Nephron progenitor cell (in vitro differentiated cells): ENCODE results near the gene RHD.
"Not testable (repeated sequence)": the region's sequence is repeated elsewhere in the genome, so short reads cannot be mapped to it uniquely, and the experiment has no call there.

Experiments used
- DNase-seq: peaks from one replicate; pipeline ENCODE4 v3.0.0; 2021
- H3K27ac Mint-ChIP-seq: 2 replicates; pipeline ENCODE4 v1.8.0; 2021; ENCODE audit warnings: mild to moderate bottlenecking, moderate library complexity, mixed read lengths
- H3K27me3 Mint-ChIP-seq: 2 replicates; pipeline ENCODE4 v1.8.0; 2021; ENCODE audit warnings: mild to moderate bottlenecking, low read depth, mixed read lengths; ENCODE audit not compliant: poor library complexity
- H3K36me3 Mint-ChIP-seq: 2 replicates; pipeline ENCODE4 v1.8.0; 2021; ENCODE audit warnings: low read depth, mixed read lengths
- H3K4me1 Mint-ChIP-seq: 2 replicates; pipeline ENCODE4 v1.8.0; 2021; ENCODE audit warnings: mixed read lengths
- H3K4me3 Mint-ChIP-seq: 2 replicates; pipeline ENCODE4 v1.8.0; 2021; ENCODE audit warnings: mild to moderate bottlenecking, moderate library complexity, mixed read lengths
- H3K9me3 Mint-ChIP-seq: 2 replicates; pipeline ENCODE4 v1.8.0; 2021; ENCODE audit warnings: mild to moderate bottlenecking, moderate library complexity, mixed read lengths
- CTCF ChIP-seq: fragments of 200-600 bp; sonication (generic); IDR thresholded peaks from 2 replicates; pipeline ENCODE4 v1.5.0; 2021; ENCODE audit warnings: antibody characterized with exemption

RHD gene

GRCh38 chr1:25256578-25256965, 15.7 kb upstream of the RHD start:
- no peaks in the 10 kb centered on the region for H3K36me3 Mint-ChIP-seq
- no peak overlapping the region for H3K27ac Mint-ChIP-seq
- no peak for TF ChIP-seq CTCF
- H3K4me1 Mint-ChIP-seq: peaks cover 20% of the 10 kb centered on the region
- peaks cover 7% of the 10 kb centered on the region for H3K27me3 Mint-ChIP-seq
- no peak for DNase-seq
- H3K4me3 Mint-ChIP-seq: no peak overlapping the region
- H3K9me3 Mint-ChIP-seq: no peaks in the 10 kb centered on the region

- Mint-ChIP-seq H3K4me1 (peaks cover 20% of the 10 kb centered on the region), H3K36me3 (peaks cover 3% of the 10 kb centered on the region), H3K4me3 (no peak overlapping the region), H3K27ac (no peak overlapping the region), H3K27me3 (peaks cover 3% of the 10 kb centered on the region), H3K9me3 (no peaks in the 10 kb centered on the region)
- no peak for DNase-seq
- no peak for TF ChIP-seq CTCF
Observed at GRCh38 chr1:25257196-25257595, 15.1 kb upstream of the RHD start.

- not testable (repeated sequence) for H3K9me3 Mint-ChIP-seq, H3K27ac Mint-ChIP-seq, DNase-seq, H3K4me3 Mint-ChIP-seq, H3K27me3 Mint-ChIP-seq
- Mint-ChIP-seq H3K4me1 (peaks cover 20% of the 10 kb centered on the region), H3K36me3 (peaks cover 15% of the 10 kb centered on the region)
Observed at GRCh38 chr1:25259813-25260212, 12.5 kb upstream of the RHD start.

GRCh38 chr1:25260336-25260735, 12.0 kb upstream of the RHD start:
- not testable (repeated sequence) for H3K27me3 Mint-ChIP-seq, H3K27ac Mint-ChIP-seq, H3K4me3 Mint-ChIP-seq, H3K9me3 Mint-ChIP-seq, DNase-seq
- Mint-ChIP-seq H3K36me3 (peaks cover 15% of the 10 kb centered on the region), H3K4me1 (peaks cover 20% of the 10 kb centered on the region)

- H3K27me3 Mint-ChIP-seq: peaks cover 30% of the 10 kb centered on the region
- DNase-seq: peak; percentile 27
- peak overlapping the region; percentile 91 for H3K4me3 Mint-ChIP-seq
- H3K9me3 Mint-ChIP-seq, H3K27ac Mint-ChIP-seq, H3K4me1 Mint-ChIP-seq: not testable (repeated sequence)
- H3K36me3 Mint-ChIP-seq: peaks cover 15% of the 10 kb centered on the region
Observed at GRCh38 chr1:25266554-25267287, 5.6 kb upstream of the RHD start.

- H3K4me1 Mint-ChIP-seq, H3K27ac Mint-ChIP-seq, H3K9me3 Mint-ChIP-seq, H3K36me3 Mint-ChIP-seq: not testable (repeated sequence)
- DNase-seq: peak; percentile 78
- peaks cover 26% of the 10 kb centered on the region for H3K27me3 Mint-ChIP-seq
- peak overlapping the region; percentile 74 for H3K4me3 Mint-ChIP-seq
Observed at GRCh38 chr1:25267288-25268142, 4.8 kb upstream of the RHD start.

GRCh38 chr1:25268143-25268760, 4.1 kb upstream of the RHD start:
- H3K27ac Mint-ChIP-seq, H3K9me3 Mint-ChIP-seq, H3K4me1 Mint-ChIP-seq, DNase-seq, H3K36me3 Mint-ChIP-seq: not testable (repeated sequence)
- Mint-ChIP-seq H3K4me3 (peak overlapping the region; percentile 74), H3K27me3 (peaks cover 26% of the 10 kb centered on the region)

GRCh38 chr1:25275648-25276047, 3.3 kb downstream of the RHD start:
- not testable (repeated sequence) for H3K4me1 Mint-ChIP-seq, H3K36me3 Mint-ChIP-seq, DNase-seq, H3K27me3 Mint-ChIP-seq, H3K27ac Mint-ChIP-seq, H3K4me3 Mint-ChIP-seq, H3K9me3 Mint-ChIP-seq

- H3K9me3 Mint-ChIP-seq, H3K27me3 Mint-ChIP-seq, DNase-seq, H3K27ac Mint-ChIP-seq, H3K36me3 Mint-ChIP-seq, H3K4me3 Mint-ChIP-seq, H3K4me1 Mint-ChIP-seq: not testable (repeated sequence)
Observed at GRCh38 chr1:25277295-25277694, 5.0 kb downstream of the RHD start.

- not testable (repeated sequence) for H3K4me3 Mint-ChIP-seq, H3K27ac Mint-ChIP-seq, H3K4me1 Mint-ChIP-seq, DNase-seq, H3K27me3 Mint-ChIP-seq, H3K9me3 Mint-ChIP-seq, H3K36me3 Mint-ChIP-seq
Observed at GRCh38 chr1:25278358-25278757, 6.0 kb downstream of the RHD start.

- not testable (repeated sequence) for H3K9me3 Mint-ChIP-seq, H3K27me3 Mint-ChIP-seq, H3K27ac Mint-ChIP-seq, H3K36me3 Mint-ChIP-seq, H3K4me1 Mint-ChIP-seq, DNase-seq, H3K4me3 Mint-ChIP-seq
Observed at GRCh38 chr1:25278790-25279189, 6.5 kb downstream of the RHD start.

- not testable (repeated sequence) for H3K27me3 Mint-ChIP-seq, H3K9me3 Mint-ChIP-seq, H3K36me3 Mint-ChIP-seq, H3K4me1 Mint-ChIP-seq, H3K4me3 Mint-ChIP-seq, DNase-seq, H3K27ac Mint-ChIP-seq
Observed at GRCh38 chr1:25279693-25280111, 7.4 kb downstream of the RHD start.
